NOMO-1 (cell line): Measurements from ENCODE around the gene FLRT1.
"Not testable (repeated sequence)": the region's sequence is repeated elsewhere in the genome, so short reads cannot be mapped to it uniquely, and the experiment has no call there.

Source experiments
- DNase-seq, 2 experiments: peaks; one replicate each; lab custom pipeline; 2025; ENCODE audit not compliant: unreplicated experiment in 2 of 2; lab: John Stamatoyannopoulos, UW

The FLRT1 gene

GRCh38 chr11:64043545-64043944 is 7.8 kb downstream of the FLRT1 start:
- no peak for DNase-seq

DNA sequence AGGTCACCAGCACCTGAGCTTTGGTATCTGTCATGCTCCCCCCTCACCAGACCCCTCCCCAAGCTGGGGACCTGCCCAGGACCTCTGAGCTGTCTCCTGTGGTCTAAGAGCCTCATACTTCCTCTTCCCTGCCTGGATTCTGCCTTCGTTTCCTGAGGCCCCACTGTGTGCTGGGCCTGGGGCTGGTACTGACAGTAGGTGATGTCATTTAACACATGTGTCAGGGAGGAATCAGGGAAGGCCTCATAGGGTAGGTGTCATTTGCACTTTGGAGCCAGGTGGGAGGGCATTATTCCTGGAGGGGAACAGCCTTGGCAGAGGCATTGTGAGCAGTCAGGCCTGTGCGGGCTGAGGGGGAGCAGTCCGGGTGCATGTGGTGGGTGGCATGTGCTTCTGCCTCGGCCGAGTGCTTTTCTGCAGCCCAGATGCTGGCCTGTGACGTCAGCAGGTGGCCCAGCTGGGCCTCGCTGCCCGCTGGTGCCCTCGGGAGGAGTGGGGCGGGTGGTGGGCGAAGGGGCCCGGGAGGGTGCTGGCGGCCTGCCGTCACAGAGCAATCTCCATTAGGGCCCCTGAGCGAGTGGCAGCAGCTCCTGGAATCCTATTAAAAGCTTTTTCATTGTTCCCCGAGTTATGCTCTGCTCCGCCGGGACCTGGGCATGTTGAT is 9.1 kb downstream of the FLRT1 start:
- DNase-seq = no peak

DNA sequence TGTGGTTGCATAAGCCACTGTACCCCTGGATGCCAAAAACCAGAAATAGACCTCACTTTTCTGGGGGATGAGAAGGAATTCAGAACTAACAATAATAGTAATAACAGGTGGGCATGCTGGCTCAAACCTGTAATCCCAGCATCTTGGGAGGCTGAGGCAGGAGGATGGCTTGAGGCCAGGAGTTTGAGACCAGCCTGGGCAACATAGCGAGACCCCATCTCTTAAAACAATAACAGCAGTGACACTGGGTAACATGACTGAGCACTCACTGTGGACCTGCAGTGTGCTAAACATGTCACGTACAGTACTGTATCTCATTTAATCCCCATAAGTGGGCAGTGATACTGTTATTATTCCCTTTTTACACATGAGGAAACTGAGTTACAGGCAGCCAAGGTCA is 10.0 kb downstream of the FLRT1 start:
- DNase-seq = no peak

- DNase-seq = not testable (repeated sequence)
Observed at GRCh38 chr11:64047373-64047772, 11.6 kb downstream of the FLRT1 start.

- no peak for DNase-seq
Observed at GRCh38 chr11:64048042-64048854, 12.5 kb downstream of the FLRT1 start.

DNA sequence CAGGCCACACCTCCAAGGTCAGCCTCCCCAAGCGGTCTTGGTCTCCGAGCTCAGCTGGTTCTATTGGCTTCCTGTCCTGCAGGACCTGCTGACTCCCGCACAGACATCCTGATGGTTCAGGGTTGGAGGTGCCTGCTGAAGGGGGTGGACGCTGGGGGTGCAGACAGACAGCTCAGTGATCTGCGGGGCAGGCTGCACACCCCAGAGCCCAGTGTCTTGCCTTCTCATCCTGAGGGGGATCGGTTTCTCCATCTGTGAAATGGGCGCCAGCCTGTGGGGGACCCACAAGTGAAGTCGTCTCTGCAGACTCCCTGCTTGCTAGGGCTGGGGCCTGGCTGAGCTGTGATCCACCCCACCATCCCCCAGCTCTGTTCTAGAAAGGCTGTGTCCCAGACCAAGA is 13.8 kb downstream of the FLRT1 start:
- no peak for DNase-seq

DNA sequence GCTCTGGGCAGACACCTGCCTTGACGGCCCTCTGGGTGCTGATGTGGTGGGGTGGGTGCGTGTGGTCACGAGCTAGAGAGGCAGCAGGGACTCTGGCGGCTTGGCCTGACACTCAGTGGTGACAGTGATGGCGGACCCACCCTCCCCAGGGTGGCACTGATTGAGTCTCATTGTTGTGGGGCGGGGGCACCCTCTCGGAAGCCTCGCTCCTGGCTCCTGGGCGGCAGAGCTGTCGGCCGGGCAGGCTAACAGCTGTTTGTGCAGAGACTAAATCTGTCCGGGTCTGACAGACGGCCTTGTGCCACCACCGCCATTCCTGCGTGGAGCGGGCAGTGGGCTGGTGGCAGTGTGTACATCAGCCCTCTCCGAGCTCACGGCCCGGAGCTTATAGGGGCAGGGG is 15.6 kb downstream of the FLRT1 start:
- no peak for DNase-seq

GRCh38 chr11:64052436-64052835 is 16.7 kb downstream of the FLRT1 start:
- DNase-seq = no peak

DNA sequence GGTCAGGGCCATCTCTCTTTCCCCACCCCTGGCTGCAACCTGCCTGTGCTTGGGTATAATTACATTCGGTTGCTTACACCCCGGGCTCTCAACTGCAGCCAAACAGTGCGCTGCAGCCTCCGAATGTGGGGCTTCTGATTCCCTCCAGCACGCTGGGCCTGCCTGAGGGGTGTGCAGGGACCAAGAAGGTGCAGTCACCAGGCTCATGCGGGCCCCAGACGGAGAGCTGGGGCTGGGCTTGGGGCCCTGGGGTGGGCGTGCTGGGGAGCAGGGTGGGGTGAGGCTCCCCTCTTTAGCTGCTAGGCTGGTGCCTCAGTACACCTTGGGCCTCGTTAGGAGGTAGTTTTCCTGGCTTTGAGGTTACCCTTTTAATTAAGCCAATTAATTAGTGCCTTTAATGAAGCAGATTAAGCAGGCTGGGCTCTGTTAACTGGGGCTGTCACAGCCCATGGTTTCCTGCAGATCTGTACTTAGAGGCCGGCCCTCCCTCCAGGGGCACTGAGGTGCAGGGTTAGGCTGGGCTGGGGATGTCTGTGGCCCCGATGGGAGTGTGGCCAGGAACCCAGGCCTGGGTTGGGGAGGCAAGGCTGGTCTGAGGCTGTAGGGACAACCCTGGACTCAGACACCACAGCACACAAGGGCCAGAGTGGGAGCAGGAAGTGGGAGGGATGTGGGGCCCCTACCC is 17.3 kb downstream of the FLRT1 start:
- DNase-seq = no peak

DNA sequence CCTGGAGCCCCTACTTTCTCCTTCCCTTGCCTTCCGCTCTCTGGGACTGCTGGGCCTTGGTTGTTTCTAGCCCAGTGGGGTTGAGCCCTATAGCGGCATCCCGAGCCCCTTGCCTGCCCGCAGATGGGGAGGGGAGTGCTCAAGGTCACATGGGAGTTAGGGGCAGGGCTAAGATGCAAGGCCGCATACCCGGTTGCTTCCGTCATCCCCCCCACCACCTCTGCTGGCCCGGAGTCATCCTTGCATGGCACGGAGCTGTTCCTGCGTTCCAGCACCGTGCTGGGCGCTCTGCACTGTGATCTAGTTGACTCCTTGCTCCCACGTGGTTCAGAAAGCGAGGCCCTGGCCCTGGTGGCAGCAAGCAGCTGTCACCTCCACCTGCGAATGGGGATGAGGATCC is 18.0 kb downstream of the FLRT1 start:
- no peak for DNase-seq

DNA sequence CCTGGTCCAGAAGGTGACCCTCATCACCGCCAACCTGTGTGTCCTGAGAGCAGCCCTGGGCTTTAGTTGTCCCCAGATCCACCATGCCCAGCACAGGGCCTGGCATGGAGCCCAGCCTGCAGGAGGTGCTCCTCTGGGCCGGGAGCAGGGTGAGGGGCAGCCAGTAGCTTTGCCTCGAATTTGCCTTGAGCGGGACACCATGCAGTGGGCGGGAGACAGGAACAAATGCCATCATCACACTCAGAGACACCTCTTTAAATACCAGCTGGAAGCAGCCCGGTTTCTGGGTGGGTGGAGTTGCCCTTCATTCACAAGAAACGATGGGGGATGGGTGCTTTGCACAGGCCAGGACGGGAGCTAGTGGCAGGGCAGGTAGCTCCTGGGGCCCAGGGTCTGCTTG is 19.3 kb downstream of the FLRT1 start:
- DNase-seq = no peak

- no peak for DNase-seq
Observed at GRCh38 chr11:64056213-64056785, 20.6 kb downstream of the FLRT1 start.

- no peak for DNase-seq
Observed at GRCh38 chr11:64056861-64057260, 21.1 kb downstream of the FLRT1 start.

DNA sequence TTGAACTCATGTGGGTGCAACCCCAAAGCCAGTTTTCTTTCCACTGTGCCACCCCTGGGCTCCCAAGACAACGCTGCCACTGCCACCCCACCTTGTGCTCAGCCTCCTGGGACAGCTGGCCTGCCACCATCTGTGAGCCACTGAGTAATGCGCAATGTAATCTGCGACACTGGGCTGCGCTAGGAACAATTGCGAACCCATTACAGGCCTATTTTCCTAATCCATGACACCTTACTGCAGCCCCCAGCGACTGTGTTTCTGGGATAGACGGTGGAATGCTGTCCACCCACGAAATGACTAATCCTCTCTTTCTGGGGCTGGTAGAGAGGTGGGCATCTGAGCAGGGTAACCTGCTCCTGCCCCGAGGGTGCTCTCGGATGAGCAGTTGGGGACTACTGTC is 22.2 kb downstream of the FLRT1 start:
- DNase-seq = no peak

- DNase-seq = no peak
Observed at GRCh38 chr11:64058494-64058893, 22.8 kb downstream of the FLRT1 start.

DNA sequence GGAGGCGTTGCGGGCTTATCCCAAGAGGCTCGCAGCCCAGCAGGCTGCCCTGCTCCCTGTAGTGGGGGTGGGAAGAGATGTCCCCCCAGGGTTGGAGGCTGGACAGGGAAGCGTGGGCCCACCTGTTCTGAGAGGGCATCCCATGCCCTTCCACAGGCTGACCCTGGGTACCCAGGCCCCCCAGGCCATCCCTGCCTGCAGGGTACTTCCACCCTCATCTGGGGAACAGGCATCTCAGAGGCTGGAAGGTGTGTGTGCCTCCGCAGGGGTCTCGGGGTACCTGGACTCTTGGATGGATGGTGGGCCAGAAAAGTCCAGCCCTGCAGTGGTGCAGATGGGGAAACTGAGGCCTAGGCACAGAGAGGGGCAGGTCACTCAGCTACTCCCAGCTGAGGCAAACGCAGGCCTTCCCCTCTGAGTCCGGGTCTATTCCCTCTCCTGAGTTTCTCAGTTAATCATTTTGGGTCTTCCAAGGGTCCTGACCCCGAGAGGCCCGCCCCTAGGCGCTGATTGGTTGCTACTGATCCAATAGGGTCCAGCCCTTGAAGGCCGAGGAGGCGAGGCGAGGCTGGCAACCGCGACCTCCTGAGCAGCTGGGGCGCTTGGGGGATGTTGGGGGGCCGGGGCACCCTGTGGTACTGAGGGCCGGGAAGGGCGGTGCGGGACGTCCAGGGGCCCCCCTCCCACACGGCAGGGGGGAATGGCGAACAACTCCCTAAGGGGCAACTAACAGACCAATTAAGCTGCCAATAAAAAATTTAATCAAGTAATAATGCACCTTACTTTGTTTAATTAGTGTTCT is 23.8 kb downstream of the FLRT1 start:
- no peak for DNase-seq

DNA sequence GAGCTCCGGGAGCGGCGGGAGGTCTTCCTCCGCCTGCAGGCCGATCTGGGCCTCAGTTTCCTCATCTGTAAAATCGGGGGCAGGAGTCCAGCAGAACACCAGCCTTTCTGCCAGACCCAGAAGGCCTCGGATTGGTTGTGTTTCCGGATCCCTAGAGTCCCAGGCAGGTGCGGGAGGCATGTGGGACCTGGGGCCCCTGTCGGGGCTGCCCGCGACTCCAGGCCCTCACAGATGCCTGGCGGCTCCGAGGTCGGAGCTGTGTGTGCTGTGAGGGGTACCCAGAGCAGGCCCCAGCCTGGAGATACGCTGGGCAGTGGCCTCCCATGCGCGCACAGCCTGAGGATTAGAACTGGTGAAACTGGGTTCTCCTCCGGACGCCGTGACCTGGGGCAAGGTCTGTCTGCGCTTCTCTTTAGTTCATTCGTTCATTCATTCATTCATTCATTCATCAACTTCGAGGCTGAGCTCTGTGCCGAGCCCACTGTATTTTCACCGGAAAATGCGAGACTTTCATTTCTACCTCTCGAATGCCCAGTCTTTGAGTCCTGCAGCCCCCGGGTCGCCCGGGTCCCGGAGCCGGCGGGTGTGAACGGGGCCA is 24.6 kb downstream of the FLRT1 start:
- DNase-seq = no peak

DNA sequence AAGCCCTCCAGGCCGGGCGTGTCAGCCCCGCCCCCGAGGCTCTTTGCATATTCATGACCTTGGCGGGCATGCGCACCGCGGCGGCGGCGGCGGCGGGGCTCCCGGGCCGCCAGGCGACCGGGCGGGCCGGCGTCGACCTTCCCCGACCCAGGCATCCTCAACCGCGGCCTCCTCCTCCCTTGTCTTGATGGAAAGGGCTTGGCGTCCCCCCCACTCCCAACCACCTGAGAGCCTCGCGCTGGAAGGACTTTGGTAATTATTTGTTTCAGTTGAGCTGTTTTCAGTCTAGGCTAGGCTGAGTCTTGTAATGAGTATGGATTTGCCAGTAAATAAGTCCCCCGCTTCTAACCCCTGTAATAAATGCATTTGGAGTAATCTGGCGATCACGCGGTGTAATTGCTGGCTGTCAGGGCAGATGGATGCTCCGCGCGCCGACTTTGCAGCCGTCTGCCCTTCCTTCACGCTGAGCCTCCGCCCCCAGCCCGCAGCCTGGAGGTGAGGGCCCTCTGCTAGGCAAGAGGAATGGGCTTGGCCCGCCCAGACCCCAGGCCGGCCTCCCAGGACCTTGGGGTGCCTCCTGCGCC is 25.2 kb downstream of the FLRT1 start:
- DNase-seq = no peak

DNA sequence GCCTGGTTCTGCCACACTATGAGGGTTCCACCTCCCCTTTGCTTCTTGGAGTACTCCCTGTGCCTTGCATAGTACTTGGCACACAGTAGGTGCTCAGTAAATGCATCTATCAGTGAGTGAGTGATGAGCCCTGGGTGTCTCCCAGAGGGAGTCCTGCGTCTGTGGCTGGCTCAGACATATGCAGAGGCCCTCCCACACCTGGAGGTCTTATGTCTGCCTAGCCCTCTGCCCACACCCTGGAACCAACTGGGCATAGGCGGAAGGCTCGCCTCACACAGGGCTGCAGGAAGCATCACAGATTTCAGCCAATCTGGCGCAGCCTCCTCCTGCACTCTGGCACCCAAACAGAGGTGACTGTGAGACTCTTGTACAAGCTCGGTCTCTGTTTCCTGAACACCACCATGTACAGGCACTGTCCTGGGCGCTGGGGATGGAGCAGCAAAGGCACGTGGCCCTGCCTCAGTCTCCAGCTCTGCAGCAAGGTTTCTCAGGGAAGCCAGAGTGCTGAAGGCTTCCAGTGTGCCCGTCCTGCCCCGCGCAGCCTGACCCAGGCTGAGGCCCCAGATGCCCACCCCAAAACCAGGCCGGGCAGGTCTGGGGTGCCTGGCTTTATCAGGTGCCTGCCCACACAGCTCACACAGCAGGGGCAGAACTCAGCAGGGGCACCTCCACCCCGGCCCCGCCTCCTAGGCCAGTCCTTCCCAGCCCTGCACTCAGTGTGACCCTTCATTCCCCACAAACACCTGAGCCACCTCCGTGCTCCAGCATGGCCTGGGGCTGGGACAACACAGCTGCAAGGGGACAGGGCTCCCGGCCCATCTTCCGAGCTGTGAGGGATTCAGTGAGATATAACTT is 26.7 kb downstream of the FLRT1 start:
- no peak for DNase-seq
